ENCODE measurements around the gene DTNB.

DNA sequence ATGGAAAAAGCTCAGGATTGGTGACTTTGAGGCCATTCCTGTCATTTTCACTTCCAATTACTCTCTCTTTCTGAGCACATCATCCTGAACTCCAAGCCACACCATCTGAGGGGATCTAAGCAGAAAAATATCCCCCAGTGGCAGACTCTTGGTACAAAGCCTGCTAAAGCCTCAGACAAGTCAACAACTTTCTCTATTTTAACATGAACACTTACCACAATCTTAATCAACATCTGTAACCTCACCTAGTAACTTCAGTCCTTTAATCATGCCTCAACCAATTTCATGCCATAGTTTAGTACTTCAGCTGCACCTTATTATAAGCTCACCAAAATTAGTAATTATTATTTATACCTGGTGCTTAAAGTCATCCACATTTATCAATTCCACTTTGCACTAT is 128.9 kb downstream of the DTNB start:
- TF ChIP-seq, protein P1, sequence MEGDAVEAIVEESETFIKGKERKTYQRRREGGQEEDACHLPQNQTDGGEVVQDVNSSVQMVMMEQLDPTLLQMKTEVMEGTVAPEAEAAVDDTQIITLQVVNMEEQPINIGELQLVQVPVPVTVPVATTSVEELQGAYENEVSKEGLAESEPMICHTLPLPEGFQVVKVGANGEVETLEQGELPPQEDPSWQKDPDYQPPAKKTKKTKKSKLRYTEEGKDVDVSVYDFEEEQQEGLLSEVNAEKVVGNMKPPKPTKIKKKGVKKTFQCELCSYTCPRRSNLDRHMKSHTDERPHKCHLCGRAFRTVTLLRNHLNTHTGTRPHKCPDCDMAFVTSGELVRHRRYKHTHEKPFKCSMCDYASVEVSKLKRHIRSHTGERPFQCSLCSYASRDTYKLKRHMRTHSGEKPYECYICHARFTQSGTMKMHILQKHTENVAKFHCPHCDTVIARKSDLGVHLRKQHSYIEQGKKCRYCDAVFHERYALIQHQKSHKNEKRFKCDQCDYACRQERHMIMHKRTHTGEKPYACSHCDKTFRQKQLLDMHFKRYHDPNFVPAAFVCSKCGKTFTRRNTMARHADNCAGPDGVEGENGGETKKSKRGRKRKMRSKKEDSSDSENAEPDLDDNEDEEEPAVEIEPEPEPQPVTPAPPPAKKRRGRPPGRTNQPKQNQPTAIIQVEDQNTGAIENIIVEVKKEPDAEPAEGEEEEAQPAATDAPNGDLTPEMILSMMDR (IDR thresholded peaks at IDR 0.05) = no peak
- TF ChIP-seq POLR2A (IDR thresholded peaks at IDR 0.05) (no peak), POLR2AphosphoS5 (IDR thresholded peaks at IDR 0.05; ENCODE audit: insufficient read depth in 1 of 2, low read depth in 1 of 2) (no peak)

All from vagina (tissue), 2 donors.